HUES64 (cell line): ENCODE results near the gene PTS.
A peak's percentile ranks its signal among the peaks of the same experiment; 100 is the strongest.

Experiments
- H3K27ac ChIP-seq: 2 replicates; pipeline ENCODE4 v1.7.0; 2013; ENCODE audit warnings: low read depth, low read length, inconsistent platforms
- H3K27me3 ChIP-seq: 2 replicates; pipeline ENCODE4 v1.6.1; 2013; ENCODE audit warnings: mild to moderate bottlenecking, low read length; ENCODE audit not compliant: insufficient read depth
- H3K36me3 ChIP-seq: 2 replicates; pipeline ENCODE4 v1.6.1; 2013; ENCODE audit warnings: mild to moderate bottlenecking, low read length; ENCODE audit not compliant: insufficient read depth
- H3K4me1 ChIP-seq: 2 replicates; pipeline ENCODE4 v1.6.1; 2013; ENCODE audit warnings: mild to moderate bottlenecking, low read length, moderate library complexity; ENCODE audit not compliant: insufficient read depth
- H3K4me3 ChIP-seq: 2 replicates; pipeline ENCODE4 v1.5.1; 2013; ENCODE audit warnings: mild to moderate bottlenecking, low read length, moderate library complexity
- H3K9ac ChIP-seq: 2 replicates; pipeline ENCODE4 v1.6.1; 2013; ENCODE audit warnings: mild to moderate bottlenecking, low read depth, low read length
- H3K9me3 ChIP-seq: 2 replicates; pipeline ENCODE4 v1.6.1; 2013; ENCODE audit warnings: low read depth, low read length; ENCODE audit not compliant: insufficient read depth
- WGBS: fragments of 150-250, 120-280 bp; methylation state at CpG from one replicate; pipeline ENCODE4 v1.1.7; 2013; ENCODE audit warnings: missing lambda C conversion rate; 5-methylcytosine and 5-hydroxymethylcytosine counted together

PTS gene

GRCh38 chr11:112221274-112221835, 4.9 kb upstream of the PTS start:
- Histone ChIP-seq H3K4me3 (no peak overlapping the region), H3K36me3 (no peaks in the 10 kb centered on the region), H3K27me3 (peaks cover 9% of the 10 kb centered on the region; the same call in 1 of the 2 replicates), H3K4me1 (no peaks in the 10 kb centered on the region), H3K9me3 (no peaks in the 10 kb centered on the region), H3K9ac (no peak overlapping the region), H3K27ac (no peak overlapping the region)
- 85% methylated on average over 3 of the region's 3 CpGs for WGBS

GRCh38 chr11:112222303-112222702, 3.9 kb upstream of the PTS start:
- H3K36me3 ChIP-seq = no peaks in the 10 kb centered on the region
- H3K27me3 ChIP-seq = peaks cover 9% of the 10 kb centered on the region; the same call in 1 of the 2 replicates
- peaks cover 2% of the 10 kb centered on the region; the same call in 1 of the 2 replicates for H3K4me1 ChIP-seq
- no peak overlapping the region for H3K4me3 ChIP-seq
- no peak overlapping the region for H3K9ac ChIP-seq
- no peak overlapping the region for H3K27ac ChIP-seq
- no peaks in the 10 kb centered on the region for H3K9me3 ChIP-seq
- 65% methylated on average over 4 of the region's 4 CpGs for WGBS

GRCh38 chr11:112223121-112223520, 3.1 kb upstream of the PTS start:
- Histone ChIP-seq H3K36me3 (peaks cover 1% of the 10 kb centered on the region; the same call in 1 of the 2 replicates), H3K27ac (no peak overlapping the region), H3K4me1 (peaks cover 4% of the 10 kb centered on the region; the same call in 1 of the 2 replicates), H3K4me3 (no peak overlapping the region), H3K27me3 (peaks cover 9% of the 10 kb centered on the region; the same call in 1 of the 2 replicates), H3K9me3 (no peaks in the 10 kb centered on the region), H3K9ac (no peak overlapping the region)
- WGBS = 100% methylated on average over 1 of the region's 1 CpG

- H3K4me1 ChIP-seq = peaks cover 4% of the 10 kb centered on the region; the same call in 1 of the 2 replicates
- peaks cover 9% of the 10 kb centered on the region; the same call in 1 of the 2 replicates for H3K27me3 ChIP-seq
- H3K9me3 ChIP-seq = no peaks in the 10 kb centered on the region
- no peak overlapping the region for H3K4me3 ChIP-seq
- no peak overlapping the region for H3K9ac ChIP-seq
- H3K27ac ChIP-seq = no peak overlapping the region
- H3K36me3 ChIP-seq = peaks cover 9% of the 10 kb centered on the region; the same call in 1 of the 2 replicates
- 92% methylated on average over 4 of the region's 5 CpGs for WGBS
Measured at GRCh38 chr11:112223754-112224532, 2.3 kb upstream of the PTS start.

GRCh38 chr11:112225753-112226061, 521 bp upstream of the PTS start:
- H3K27ac ChIP-seq = peak overlapping the region; percentile 82
- no peaks in the 10 kb centered on the region for H3K9me3 ChIP-seq
- H3K9ac ChIP-seq = peak overlapping the region; percentile 93
- H3K27me3 ChIP-seq = peaks cover 9% of the 10 kb centered on the region; the same call in 1 of the 2 replicates
- H3K36me3 ChIP-seq = peaks cover 24% of the 10 kb centered on the region
- H3K4me3 ChIP-seq = peak overlapping the region; percentile 95
- WGBS = 39% methylated on average over 6 of the region's 8 CpGs
- peaks cover 4% of the 10 kb centered on the region; the same call in 1 of the 2 replicates for H3K4me1 ChIP-seq

- peak overlapping the region; percentile 95 for H3K4me3 ChIP-seq
- H3K9me3 ChIP-seq = no peaks in the 10 kb centered on the region
- H3K36me3 ChIP-seq = peaks cover 33% of the 10 kb centered on the region
- peak overlapping the region; percentile 82 for H3K27ac ChIP-seq
- H3K27me3 ChIP-seq = peaks cover 9% of the 10 kb centered on the region; the same call in 1 of the 2 replicates
- peak overlapping the region; percentile 93 for H3K9ac ChIP-seq
- H3K4me1 ChIP-seq = peaks cover 4% of the 10 kb centered on the region; the same call in 1 of the 2 replicates
- 9% methylated on average over 16 of the region's 16 CpGs for WGBS
Measured at GRCh38 chr11:112226831-112227401, 688 bp downstream of the PTS start.

- WGBS = 71% methylated on average over 4 of the region's 4 CpGs
- Histone ChIP-seq H3K4me3 (peak overlapping the region; percentile 95), H3K36me3 (peaks cover 33% of the 10 kb centered on the region), H3K27ac (no peak overlapping the region), H3K9ac (peak overlapping the region; percentile 93; the same call in 1 of the 2 replicates), H3K9me3 (no peaks in the 10 kb centered on the region), H3K4me1 (peaks cover 4% of the 10 kb centered on the region; the same call in 1 of the 2 replicates), H3K27me3 (peaks cover 9% of the 10 kb centered on the region; the same call in 1 of the 2 replicates)
Measured at GRCh38 chr11:112227471-112227870, 1.2 kb downstream of the PTS start.

- H3K9me3 ChIP-seq = no peaks in the 10 kb centered on the region
- no peak overlapping the region for H3K27ac ChIP-seq
- no peak overlapping the region for H3K4me3 ChIP-seq
- H3K4me1 ChIP-seq = peaks cover 4% of the 10 kb centered on the region; the same call in 1 of the 2 replicates
- H3K36me3 ChIP-seq = peaks cover 45% of the 10 kb centered on the region
- H3K9ac ChIP-seq = no peak overlapping the region
- peaks cover 5% of the 10 kb centered on the region; the same call in 1 of the 2 replicates for H3K27me3 ChIP-seq
- 94% methylated on average over 2 of the region's 2 CpGs for WGBS
Measured at GRCh38 chr11:112228706-112229105, 2.5 kb downstream of the PTS start.

- Histone ChIP-seq H3K27ac (no peak overlapping the region), H3K36me3 (peaks cover 50% of the 10 kb centered on the region), H3K9ac (no peak overlapping the region), H3K4me1 (peaks cover 4% of the 10 kb centered on the region; the same call in 1 of the 2 replicates), H3K27me3 (peaks cover under 1% of the 10 kb centered on the region; the same call in 1 of the 2 replicates), H3K9me3 (no peaks in the 10 kb centered on the region), H3K4me3 (no peak overlapping the region)
- WGBS = 90% methylated on average over 6 of the region's 7 CpGs
Measured at GRCh38 chr11:112229159-112229558, 2.9 kb downstream of the PTS start.

GRCh38 chr11:112229746-112230433, 3.7 kb downstream of the PTS start:
- 65% methylated on average over 3 of the region's 3 CpGs for WGBS

More at GRCh38 chr11:112229746-112230433, 3.7 kb downstream of the PTS start:
- peaks cover 54% of the 10 kb centered on the region for H3K36me3 ChIP-seq
- no peak overlapping the region for H3K9ac ChIP-seq
- H3K27me3 ChIP-seq = no peaks in the 10 kb centered on the region
- H3K4me3 ChIP-seq = no peak overlapping the region
- H3K9me3 ChIP-seq = no peaks in the 10 kb centered on the region
- H3K27ac ChIP-seq = no peak overlapping the region
- peaks cover 4% of the 10 kb centered on the region; the same call in 1 of the 2 replicates for H3K4me1 ChIP-seq
